WTC11 (cell line): ENCODE data around the gene RBFOX1. TPM values are rescaled to one million over a fixed set of nuclear protein-coding genes. Genes with fewer than 3 reads are reported as not detected.

ENCODE experiments used
- ATAC-seq: fragments of 200-7000 bp; cut with Tn5 transposase; 2 replicates; pipeline ENCODE4 v1.10.0; 2021; ENCODE audit warnings: mild to moderate bottlenecking, moderate library complexity
- CTCF ChIA-PET: fragments of 300-600 bp; sonication (Branson Sonifier 250); formaldehyde crosslinking; loops from one replicate; lab custom pipeline; 2021; ENCODE audit warnings: antibody characterized with exemption; lab: Charles Lee
- POLR2A ChIA-PET: fragments of 350-600 bp; sonication (Branson Sonifier 250); formaldehyde crosslinking; loops from one replicate; lab custom pipeline; 2021; ENCODE audit warnings: antibody characterized with exemption; lab: Charles Lee
- DNase-seq: peaks from one replicate; pipeline ENCODE4 v3.0.0; 2021; ENCODE audit warnings: low spot score
- H3K27ac Mint-ChIP-seq: 2 replicates; pipeline ENCODE4 v1.8.0; 2021; ENCODE audit warnings: mixed read lengths
- H3K27me3 Mint-ChIP-seq: 2 replicates; pipeline ENCODE4 v1.8.0; 2021; ENCODE audit warnings: low read depth, mild to moderate bottlenecking, moderate library complexity, mixed read lengths
- H3K36me3 Mint-ChIP-seq: 2 replicates; pipeline ENCODE4 v1.8.0; 2021; ENCODE audit warnings: mixed read lengths
- H3K4me1 Mint-ChIP-seq: 2 replicates; pipeline ENCODE4 v1.8.0; 2022; ENCODE audit warnings: mixed read lengths
- H3K4me3 Mint-ChIP-seq: 2 replicates; pipeline ENCODE4 v1.8.0; 2021; ENCODE audit warnings: mild to moderate bottlenecking, moderate library complexity, mixed read lengths
- H3K9me3 Mint-ChIP-seq: 2 replicates; pipeline ENCODE4 v1.8.0; 2021; ENCODE audit warnings: mixed read lengths
- CREB1 ChIP-seq: sonication (generic); formaldehyde crosslinking; IDR thresholded peaks from 2 replicates; pipeline ENCODE4 v1.8.0; 2023; ENCODE audit warnings: mild to moderate bottlenecking, missing genetic modification reagents
- ETV6 ChIP-seq: sonication (generic); formaldehyde crosslinking; IDR thresholded peaks from 2 replicates; pipeline ENCODE4 v1.8.1; 2022; ENCODE audit warnings: mild to moderate bottlenecking, missing genetic modification reagents
- FOXP1 ChIP-seq: sonication (generic); formaldehyde crosslinking; IDR thresholded peaks from 2 replicates; pipeline ENCODE4 v1.8.0; 2022; ENCODE audit warnings: missing genetic modification reagents, mild to moderate bottlenecking, moderate library complexity, borderline replicate concordance
- JUN ChIP-seq: sonication (generic); formaldehyde crosslinking; IDR thresholded peaks from 2 replicates; pipeline ENCODE4 v1.8.0; 2023; ENCODE audit warnings: mild to moderate bottlenecking, missing genetic modification reagents
- MXD4 ChIP-seq: fragments of 250-450 bp; sonication (Bioruptor Pico); IDR thresholded peaks from 2 replicates; pipeline ENCODE4 v1.8.0; 2021; ENCODE audit warnings: mild to moderate bottlenecking, moderate library complexity, borderline replicate concordance
- NFE2L1 ChIP-seq: sonication (generic); formaldehyde crosslinking; IDR thresholded peaks from 2 replicates; pipeline ENCODE4 v1.8.1; 2023; ENCODE audit warnings: missing genetic modification reagents
- NR1H2 ChIP-seq: sonication (generic); formaldehyde crosslinking; IDR thresholded peaks from 2 replicates; pipeline ENCODE4 v1.9.0; 2021; ENCODE audit warnings: mild to moderate bottlenecking, moderate library complexity, missing genetic modification reagents
- SOX15 ChIP-seq: fragments of 250-450 bp; sonication (Bioruptor Pico); IDR thresholded peaks from 2 replicates; pipeline ENCODE4 v1.9.0; 2021; ENCODE audit warnings: mild to moderate bottlenecking
- TEAD1 ChIP-seq: sonication (generic); formaldehyde crosslinking; IDR thresholded peaks from 2 replicates; pipeline ENCODE4 v1.8.0; 2022; ENCODE audit warnings: mild to moderate bottlenecking, missing genetic modification reagents
- ZNF219 ChIP-seq: sonication (generic); formaldehyde crosslinking; IDR thresholded peaks from 2 replicates; pipeline ENCODE4 v1.8.0; 2023; ENCODE audit warnings: missing genetic modification reagents, mild to moderate bottlenecking, borderline replicate concordance
- ZNF232 ChIP-seq: sonication (generic); formaldehyde crosslinking; IDR thresholded peaks from 2 replicates; pipeline ENCODE4 v1.8.0; 2022; ENCODE audit warnings: mild to moderate bottlenecking, missing genetic modification reagents
- total RNA-seq: library from RNA; stranded (reverse); gene quantifications from 3 replicates; pipeline ENCODE4 v1.2.3, GENCODE V29; 2021
- TF ChIP-seq, protein P1 (sequence below): sonication (generic); formaldehyde crosslinking; IDR thresholded peaks from 2 replicates; pipeline ENCODE4 v1.8.0; 2023; ENCODE audit warnings: missing genetic modification reagents
- TF ChIP-seq, protein P2 (sequence below): sonication (generic); formaldehyde crosslinking; IDR thresholded peaks from 2 replicates; pipeline ENCODE4 v1.8.0; 2023; ENCODE audit warnings: missing genetic modification reagents, mild to moderate bottlenecking, borderline replicate concordance
- TF ChIP-seq, protein P3 (sequence below): fragments of 200-600 bp; IDR thresholded peaks from 2 replicates; pipeline ENCODE4 v1.8.0; 2022; ENCODE audit warnings: antibody characterized with exemption
- TF ChIP-seq, protein P4 (sequence below): sonication (generic); formaldehyde crosslinking; conservative IDR thresholded peaks from 2 replicates; pipeline ENCODE4 v1.8.1; 2022; ENCODE audit warnings: mild to moderate bottlenecking, missing genetic modification reagents
- TF ChIP-seq, protein P5 (sequence below): fragments of 250-450 bp; sonication (Bioruptor Pico); IDR thresholded peaks from 2 replicates; pipeline ENCODE4 v1.9.0; 2021; ENCODE audit warnings: mild to moderate bottlenecking
- TF ChIP-seq, protein P6 (sequence below): sonication (generic); formaldehyde crosslinking; IDR thresholded peaks from 2 replicates; pipeline ENCODE4 v1.8.0; 2022; ENCODE audit warnings: mild to moderate bottlenecking, missing genetic modification reagents
- TF ChIP-seq, protein P7 (sequence below): sonication (generic); formaldehyde crosslinking; IDR thresholded peaks from 2 replicates; pipeline ENCODE4 v1.8.0; 2022; ENCODE audit warnings: mild to moderate bottlenecking, missing genetic modification reagents

Gene RBFOX1
- total RNA-seq, 1 experiment from 2014 or later, result 1.1 TPM

DNA sequence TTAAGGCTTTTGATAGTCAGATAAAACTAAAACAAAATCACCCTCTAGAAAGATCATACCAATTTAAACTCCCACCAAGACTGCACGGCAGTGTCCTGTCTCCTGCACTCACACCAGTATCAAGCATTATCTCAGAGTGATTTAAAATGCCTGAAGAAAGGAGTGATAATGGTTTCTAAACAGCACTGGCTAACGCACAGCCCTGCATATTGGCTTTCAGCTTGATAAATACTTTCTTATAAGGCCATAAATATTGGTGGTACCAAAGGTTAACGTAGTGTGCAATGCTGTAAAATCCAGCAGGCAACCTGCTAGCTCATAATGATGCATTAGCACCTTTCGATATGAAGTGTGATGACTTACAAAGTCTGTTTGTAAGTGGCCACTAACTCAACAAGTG is 214.3 kb downstream of the RBFOX1 start:
- Mint-ChIP-seq H3K36me3 (peaks cover 33% of the 10 kb centered on the region), H3K27ac (no peak overlapping the region), H3K9me3 (peaks cover 41% of the 10 kb centered on the region), H3K27me3 (no peaks in the 10 kb centered on the region; the same call in 1 of the 2 replicates), H3K4me3 (no peak overlapping the region), H3K4me1 (no peaks in the 10 kb centered on the region)
- DNase-seq (no peak), ATAC-seq (no peak)
- POLR2A ChIA-PET, result no interaction called here
- TF ChIP-seq JUN (CRISPR knock-in tag), result no peak
- no peak for TF ChIP-seq ZNF232 (CRISPR knock-in tag)
- TF ChIP-seq SOX15, result no peak
- no peak for TF ChIP-seq TEAD1 (CRISPR knock-in tag)
- no peak for TF ChIP-seq NFE2L1
- no peak for TF ChIP-seq NR1H2 (CRISPR knock-in tag)
- CTCF ChIA-PET, result no interaction called here

DNA sequence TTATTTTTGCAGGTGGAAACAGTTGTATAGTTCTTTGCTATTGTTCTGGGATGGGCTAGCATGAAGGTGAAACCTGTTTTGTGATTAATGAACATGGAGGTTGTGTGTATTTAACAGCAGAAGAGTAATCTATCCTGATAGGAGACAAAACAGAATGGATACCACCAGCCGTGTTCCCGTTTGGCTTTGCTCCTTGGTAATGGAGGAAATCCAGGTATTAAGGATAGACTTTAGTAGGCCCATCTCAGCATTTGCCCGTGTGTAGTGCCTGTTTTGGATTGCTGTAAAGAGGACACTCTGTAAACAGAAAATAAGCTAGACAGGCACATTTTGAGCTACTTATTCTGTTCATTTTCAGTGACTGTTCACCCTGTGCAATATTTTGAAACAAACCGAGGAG is 215.1 kb downstream of the RBFOX1 start:
- ATAC-seq (no peak), DNase-seq (no peak)
- H3K4me3 Mint-ChIP-seq, result no peak overlapping the region
- H3K9me3 Mint-ChIP-seq, result peaks cover 41% of the 10 kb centered on the region
- no peaks in the 10 kb centered on the region for H3K4me1 Mint-ChIP-seq
- ChIA-PET POLR2A (no interaction called here), CTCF (no interaction called here)
- peaks cover 33% of the 10 kb centered on the region for H3K36me3 Mint-ChIP-seq
- H3K27me3 Mint-ChIP-seq, result no peaks in the 10 kb centered on the region; the same call in 1 of the 2 replicates
- H3K27ac Mint-ChIP-seq, result no peak overlapping the region
- TF ChIP-seq, protein P1, sequence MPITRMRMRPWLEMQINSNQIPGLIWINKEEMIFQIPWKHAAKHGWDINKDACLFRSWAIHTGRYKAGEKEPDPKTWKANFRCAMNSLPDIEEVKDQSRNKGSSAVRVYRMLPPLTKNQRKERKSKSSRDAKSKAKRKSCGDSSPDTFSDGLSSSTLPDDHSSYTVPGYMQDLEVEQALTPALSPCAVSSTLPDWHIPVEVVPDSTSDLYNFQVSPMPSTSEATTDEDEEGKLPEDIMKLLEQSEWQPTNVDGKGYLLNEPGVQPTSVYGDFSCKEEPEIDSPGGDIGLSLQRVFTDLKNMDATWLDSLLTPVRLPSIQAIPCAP (CRISPR knock-in tag), result no peak
- no peak for TF ChIP-seq CREB1 (CRISPR knock-in tag)
- TF ChIP-seq FOXP1, result no peak
- TF ChIP-seq ZNF219 (CRISPR knock-in tag), result no peak
- no peak for TF ChIP-seq ETV6 (CRISPR knock-in tag)
- TF ChIP-seq, protein P2, sequence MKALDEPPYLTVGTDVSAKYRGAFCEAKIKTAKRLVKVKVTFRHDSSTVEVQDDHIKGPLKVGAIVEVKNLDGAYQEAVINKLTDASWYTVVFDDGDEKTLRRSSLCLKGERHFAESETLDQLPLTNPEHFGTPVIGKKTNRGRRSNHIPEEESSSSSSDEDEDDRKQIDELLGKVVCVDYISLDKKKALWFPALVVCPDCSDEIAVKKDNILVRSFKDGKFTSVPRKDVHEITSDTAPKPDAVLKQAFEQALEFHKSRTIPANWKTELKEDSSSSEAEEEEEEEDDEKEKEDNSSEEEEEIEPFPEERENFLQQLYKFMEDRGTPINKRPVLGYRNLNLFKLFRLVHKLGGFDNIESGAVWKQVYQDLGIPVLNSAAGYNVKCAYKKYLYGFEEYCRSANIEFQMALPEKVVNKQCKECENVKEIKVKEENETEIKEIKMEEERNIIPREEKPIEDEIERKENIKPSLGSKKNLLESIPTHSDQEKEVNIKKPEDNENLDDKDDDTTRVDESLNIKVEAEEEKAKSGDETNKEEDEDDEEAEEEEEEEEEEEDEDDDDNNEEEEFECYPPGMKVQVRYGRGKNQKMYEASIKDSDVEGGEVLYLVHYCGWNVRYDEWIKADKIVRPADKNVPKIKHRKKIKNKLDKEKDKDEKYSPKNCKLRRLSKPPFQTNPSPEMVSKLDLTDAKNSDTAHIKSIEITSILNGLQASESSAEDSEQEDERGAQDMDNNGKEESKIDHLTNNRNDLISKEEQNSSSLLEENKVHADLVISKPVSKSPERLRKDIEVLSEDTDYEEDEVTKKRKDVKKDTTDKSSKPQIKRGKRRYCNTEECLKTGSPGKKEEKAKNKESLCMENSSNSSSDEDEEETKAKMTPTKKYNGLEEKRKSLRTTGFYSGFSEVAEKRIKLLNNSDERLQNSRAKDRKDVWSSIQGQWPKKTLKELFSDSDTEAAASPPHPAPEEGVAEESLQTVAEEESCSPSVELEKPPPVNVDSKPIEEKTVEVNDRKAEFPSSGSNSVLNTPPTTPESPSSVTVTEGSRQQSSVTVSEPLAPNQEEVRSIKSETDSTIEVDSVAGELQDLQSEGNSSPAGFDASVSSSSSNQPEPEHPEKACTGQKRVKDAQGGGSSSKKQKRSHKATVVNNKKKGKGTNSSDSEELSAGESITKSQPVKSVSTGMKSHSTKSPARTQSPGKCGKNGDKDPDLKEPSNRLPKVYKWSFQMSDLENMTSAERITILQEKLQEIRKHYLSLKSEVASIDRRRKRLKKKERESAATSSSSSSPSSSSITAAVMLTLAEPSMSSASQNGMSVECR (CRISPR knock-in tag), result no peak
- TF ChIP-seq, protein P3, sequence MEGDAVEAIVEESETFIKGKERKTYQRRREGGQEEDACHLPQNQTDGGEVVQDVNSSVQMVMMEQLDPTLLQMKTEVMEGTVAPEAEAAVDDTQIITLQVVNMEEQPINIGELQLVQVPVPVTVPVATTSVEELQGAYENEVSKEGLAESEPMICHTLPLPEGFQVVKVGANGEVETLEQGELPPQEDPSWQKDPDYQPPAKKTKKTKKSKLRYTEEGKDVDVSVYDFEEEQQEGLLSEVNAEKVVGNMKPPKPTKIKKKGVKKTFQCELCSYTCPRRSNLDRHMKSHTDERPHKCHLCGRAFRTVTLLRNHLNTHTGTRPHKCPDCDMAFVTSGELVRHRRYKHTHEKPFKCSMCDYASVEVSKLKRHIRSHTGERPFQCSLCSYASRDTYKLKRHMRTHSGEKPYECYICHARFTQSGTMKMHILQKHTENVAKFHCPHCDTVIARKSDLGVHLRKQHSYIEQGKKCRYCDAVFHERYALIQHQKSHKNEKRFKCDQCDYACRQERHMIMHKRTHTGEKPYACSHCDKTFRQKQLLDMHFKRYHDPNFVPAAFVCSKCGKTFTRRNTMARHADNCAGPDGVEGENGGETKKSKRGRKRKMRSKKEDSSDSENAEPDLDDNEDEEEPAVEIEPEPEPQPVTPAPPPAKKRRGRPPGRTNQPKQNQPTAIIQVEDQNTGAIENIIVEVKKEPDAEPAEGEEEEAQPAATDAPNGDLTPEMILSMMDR, result no peak
- TF ChIP-seq MXD4 (CRISPR knock-in tag), result no peak
- TF ChIP-seq, protein P4, sequence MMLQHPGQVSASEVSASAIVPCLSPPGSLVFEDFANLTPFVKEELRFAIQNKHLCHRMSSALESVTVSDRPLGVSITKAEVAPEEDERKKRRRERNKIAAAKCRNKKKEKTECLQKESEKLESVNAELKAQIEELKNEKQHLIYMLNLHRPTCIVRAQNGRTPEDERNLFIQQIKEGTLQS (CRISPR knock-in tag), result no peak
- TF ChIP-seq, protein P5, sequence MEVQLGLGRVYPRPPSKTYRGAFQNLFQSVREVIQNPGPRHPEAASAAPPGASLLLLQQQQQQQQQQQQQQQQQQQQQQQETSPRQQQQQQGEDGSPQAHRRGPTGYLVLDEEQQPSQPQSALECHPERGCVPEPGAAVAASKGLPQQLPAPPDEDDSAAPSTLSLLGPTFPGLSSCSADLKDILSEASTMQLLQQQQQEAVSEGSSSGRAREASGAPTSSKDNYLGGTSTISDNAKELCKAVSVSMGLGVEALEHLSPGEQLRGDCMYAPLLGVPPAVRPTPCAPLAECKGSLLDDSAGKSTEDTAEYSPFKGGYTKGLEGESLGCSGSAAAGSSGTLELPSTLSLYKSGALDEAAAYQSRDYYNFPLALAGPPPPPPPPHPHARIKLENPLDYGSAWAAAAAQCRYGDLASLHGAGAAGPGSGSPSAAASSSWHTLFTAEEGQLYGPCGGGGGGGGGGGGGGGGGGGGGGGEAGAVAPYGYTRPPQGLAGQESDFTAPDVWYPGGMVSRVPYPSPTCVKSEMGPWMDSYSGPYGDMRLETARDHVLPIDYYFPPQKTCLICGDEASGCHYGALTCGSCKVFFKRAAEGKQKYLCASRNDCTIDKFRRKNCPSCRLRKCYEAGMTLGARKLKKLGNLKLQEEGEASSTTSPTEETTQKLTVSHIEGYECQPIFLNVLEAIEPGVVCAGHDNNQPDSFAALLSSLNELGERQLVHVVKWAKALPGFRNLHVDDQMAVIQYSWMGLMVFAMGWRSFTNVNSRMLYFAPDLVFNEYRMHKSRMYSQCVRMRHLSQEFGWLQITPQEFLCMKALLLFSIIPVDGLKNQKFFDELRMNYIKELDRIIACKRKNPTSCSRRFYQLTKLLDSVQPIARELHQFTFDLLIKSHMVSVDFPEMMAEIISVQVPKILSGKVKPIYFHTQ, result no peak
- TF ChIP-seq, protein P6, sequence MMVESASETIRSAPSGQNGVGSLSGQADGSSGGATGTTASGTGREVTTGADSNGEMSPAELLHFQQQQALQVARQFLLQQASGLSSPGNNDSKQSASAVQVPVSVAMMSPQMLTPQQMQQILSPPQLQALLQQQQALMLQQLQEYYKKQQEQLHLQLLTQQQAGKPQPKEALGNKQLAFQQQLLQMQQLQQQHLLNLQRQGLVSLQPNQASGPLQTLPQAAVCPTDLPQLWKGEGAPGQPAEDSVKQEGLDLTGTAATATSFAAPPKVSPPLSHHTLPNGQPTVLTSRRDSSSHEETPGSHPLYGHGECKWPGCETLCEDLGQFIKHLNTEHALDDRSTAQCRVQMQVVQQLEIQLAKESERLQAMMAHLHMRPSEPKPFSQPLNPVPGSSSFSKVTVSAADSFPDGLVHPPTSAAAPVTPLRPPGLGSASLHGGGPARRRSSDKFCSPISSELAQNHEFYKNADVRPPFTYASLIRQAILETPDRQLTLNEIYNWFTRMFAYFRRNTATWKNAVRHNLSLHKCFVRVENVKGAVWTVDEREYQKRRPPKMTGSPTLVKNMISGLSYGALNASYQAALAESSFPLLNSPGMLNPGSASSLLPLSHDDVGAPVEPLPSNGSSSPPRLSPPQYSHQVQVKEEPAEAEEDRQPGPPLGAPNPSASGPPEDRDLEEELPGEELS (CRISPR knock-in tag), result no peak
- TF ChIP-seq, protein P7, sequence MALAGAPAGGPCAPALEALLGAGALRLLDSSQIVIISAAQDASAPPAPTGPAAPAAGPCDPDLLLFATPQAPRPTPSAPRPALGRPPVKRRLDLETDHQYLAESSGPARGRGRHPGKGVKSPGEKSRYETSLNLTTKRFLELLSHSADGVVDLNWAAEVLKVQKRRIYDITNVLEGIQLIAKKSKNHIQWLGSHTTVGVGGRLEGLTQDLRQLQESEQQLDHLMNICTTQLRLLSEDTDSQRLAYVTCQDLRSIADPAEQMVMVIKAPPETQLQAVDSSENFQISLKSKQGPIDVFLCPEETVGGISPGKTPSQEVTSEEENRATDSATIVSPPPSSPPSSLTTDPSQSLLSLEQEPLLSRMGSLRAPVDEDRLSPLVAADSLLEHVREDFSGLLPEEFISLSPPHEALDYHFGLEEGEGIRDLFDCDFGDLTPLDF (CRISPR knock-in tag), result no peak
- TF ChIP-seq, all 79 proteins: peak for 0
